DMS79 treated with DMSO at 0.1 percent for 48 hours (cell line): ENCODE measurements around the gene SYNE3.

Experiments
- DNase-seq: peaks from one replicate; lab custom pipeline; 2025; lab: John Stamatoyannopoulos, UW

SYNE3 gene

DNA sequence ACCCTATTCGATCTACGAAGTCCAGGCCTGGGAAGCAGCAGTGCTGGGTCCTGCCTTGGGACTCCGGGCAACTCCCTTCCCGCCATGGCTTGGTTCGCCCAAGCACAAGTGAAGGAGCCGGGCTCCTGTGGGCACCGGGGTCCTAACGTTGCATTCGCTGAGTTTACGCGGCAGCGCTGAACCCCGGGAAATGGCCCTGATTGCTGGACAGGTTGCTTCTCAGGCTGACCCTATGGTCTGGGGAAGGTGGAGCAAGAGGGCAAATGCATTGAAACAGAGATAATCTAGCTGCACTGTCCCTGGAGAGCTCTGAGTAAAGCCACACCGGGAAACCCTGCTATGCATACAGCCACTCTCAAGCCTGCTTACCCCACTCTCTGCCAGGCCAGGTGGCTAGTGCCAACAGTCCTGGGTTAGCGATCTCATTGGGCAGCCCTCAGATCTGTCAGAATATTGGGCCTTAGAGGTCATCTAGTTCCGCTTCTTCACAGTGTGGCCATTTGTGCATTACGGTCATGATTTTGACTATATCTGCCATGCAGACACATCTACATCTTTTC is 11.3 kb downstream of the SYNE3 start:
- no peak for DNase-seq

DNA sequence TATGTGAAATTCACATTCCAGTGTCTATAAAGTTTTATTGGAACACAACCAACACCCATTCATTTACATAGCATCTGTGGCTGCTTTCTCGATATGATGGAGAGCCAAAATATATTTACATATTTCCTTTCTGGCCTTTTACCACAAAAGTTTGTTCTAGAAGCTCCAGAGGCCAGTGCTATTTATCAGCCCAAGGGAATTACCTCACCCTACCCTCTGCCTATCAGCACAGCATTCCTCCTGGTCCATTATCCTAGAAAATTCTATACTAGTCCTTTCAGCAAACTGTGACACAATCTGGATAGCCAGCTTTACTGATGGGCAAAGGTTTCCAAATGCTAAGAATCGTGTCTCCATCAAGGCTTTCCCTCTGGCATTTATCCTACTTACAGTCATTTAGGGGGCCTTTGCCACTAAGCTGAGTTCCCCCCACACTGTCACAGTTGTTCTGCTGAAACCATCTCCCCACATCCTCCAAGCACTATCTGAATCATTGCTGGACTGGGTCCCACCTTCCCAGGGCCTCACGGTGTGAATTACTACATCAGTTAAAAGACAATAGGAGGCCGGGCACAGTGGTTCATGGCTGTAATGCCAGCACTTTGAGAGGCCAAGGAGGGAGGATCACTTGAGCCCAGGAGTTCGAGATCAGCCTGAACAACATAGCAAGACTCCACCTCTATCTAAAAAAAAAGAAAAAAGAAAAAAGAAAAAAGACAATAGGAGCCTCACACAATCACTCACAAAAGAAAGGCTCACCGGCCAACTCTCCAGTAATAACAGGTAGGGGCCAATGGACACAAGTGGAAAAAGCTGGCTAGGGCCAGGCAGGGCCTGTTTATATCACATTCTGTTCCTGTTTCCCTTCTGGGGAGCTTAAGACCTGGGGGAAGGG is 12.1 kb downstream of the SYNE3 start:
- no peak for DNase-seq

DNA sequence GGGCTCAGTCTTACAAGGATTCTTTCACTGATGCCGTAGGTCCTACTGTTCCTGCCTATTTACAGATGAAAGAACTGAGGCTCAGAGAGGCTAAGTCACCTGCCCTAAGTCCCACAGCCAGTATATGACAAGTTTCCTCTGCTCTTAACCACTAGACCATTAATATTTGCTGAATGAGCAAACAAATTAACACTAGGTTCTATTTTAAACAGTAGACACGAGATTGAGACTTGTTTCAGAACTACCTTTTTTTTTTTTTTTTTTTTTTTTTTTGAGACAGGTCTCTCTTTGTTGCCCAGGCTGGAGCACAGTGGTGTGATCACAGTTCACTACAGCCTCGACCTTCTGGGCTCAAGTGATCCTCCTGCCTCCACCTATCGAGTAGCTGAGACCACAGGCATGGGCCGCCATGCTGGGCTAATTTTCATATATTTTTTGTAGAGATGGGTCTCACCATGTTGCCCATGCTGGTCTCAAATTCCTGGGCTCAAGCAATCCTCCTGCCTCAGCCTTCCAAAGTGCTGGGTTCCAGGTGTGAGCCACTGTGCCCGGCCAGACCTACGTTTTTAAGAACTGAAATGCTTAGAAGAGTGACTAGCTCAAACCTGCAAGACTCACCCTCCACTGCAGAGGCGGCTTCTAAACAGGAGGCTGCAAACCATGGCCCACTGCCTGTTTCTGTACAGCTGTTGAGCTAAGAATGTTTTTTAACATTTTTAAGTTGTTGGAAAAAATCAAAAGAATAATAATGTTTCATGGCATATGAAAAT is 12.9 kb downstream of the SYNE3 start:
- DNase-seq = no peak

DNA sequence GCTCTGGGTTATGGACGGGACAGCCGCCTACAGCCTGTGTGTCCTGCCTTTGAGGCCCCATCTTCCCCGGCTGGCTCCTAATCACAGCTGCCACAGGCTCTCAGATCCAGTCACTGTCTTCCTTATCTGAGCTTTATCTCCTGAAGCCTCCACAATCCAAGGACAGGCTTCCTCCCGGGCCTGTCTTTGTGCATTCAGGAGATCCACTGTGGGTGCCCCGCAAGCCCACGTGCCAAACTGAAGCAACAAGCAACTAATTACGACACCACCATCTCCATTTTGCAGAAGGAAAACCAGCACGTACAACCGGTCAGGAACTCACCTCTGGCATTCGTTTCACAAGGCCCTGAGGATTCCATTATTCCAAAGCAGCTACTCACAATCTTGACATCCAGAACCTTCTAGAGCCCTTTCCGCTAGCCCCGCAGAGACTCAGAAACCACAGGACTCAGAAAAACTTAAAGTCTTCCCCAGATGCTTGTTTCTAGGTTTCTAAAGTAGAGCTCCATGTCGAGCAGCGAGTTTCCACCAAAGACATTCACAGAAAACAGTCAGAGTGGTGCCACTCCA is 14.0 kb downstream of the SYNE3 start:
- no peak for DNase-seq

DNA sequence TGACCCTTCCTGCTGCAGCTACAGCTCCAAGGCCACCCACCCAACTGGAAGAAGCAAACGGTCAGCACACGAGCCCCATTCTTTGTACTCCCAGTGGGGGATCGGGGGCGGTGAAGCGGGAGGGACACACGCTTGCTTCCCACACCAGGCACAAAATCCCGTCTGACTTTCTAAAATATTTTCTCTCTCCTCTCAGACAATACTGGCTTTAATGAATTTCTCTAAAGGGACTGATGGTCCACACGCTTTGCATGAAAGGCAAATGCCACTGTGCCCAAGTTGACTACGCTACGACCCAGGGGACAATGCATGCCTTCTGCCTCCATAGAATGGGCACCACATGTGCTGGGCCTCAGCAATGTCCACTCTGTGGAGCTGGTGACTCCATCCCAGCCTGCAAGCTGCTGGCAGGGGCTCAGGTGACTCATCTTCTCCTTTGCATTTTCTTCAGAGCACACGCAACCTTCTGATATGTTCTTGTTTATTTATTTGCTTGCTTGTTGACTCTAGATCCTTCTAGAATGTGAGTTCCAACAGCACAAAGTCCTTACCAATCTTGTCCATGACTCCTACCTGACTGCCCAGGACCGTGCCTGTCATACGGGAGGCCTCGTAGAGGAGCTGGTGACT is 15.6 kb downstream of the SYNE3 start:
- DNase-seq = no peak

DNA sequence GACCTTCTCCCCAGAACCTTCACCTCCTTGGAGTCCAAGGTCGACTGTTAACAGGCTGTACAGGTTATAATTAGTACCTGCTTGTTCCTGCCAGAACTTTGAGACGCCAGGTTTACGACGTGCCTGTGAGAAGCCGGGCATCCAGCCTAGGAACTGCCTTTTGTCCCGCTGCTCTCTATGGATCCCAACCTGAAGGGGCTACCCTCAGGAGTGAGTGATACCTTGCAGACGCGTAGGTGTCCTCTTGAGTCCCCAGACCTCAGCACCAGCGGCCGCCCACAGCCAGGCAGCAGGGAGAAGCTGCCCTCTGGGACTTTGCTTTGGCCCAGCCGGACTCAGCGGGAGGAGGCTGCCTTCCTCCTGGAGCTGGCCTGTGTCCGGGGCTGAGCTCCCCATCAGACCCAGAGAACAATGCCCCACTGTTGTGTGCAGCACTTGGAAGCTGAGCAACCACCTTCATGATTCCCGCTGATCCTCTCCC is 16.2 kb downstream of the SYNE3 start:
- no peak for DNase-seq

DNA sequence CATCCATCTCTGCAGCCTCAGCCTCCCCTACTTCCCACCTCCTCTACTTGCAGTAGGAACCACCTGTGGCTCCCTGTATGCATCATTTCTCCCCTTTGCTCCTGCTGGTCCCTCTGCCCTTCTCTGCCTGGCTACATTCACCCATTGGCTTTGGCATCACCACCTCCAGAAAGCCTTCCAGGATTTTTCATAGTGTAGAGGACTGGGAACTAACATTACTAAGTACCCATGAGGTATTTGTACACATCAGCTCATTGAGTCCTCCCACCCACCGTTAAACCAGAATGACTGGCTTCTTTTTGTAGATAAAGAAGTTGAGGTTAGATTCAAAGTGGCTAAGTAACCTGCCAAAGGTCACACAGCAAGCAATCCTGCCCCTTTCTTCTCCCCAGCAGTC is 17.1 kb downstream of the SYNE3 start:
- DNase-seq = no peak

DNA sequence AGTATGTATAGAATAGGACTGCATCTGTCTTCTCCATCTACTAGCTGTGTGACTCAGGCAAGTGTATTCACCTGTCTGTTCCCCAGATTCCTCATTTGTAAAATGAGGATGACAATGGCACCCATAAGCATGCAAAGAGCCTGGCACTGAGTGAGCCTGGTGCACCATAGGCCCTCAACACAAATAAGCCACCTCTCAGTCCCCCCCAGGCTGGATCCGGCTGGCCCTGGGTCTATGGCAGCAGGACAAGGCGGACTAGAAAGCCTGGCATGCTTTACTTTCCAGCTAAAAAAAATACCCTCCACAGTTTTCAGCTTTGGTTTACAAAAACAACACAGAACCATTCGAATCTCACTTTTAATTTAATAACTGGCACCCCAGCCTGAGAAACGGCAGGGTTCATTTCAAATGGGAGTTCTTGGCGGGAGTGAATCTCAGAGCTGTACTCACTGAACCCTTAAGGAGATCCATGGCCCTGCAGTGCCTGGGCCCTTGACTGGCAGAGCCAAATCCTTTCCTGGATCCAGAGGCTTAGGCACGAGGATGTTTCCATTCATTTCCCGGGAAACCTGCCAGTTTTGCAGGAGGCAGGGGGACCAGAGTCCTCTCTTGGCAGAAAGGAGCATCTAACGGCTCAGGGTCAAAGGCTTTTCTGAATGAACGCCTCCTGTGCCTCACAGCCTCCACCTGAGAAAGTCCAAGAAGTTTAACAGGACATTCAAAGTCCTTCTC is 17.7 kb downstream of the SYNE3 start:
- no peak for DNase-seq

DNA sequence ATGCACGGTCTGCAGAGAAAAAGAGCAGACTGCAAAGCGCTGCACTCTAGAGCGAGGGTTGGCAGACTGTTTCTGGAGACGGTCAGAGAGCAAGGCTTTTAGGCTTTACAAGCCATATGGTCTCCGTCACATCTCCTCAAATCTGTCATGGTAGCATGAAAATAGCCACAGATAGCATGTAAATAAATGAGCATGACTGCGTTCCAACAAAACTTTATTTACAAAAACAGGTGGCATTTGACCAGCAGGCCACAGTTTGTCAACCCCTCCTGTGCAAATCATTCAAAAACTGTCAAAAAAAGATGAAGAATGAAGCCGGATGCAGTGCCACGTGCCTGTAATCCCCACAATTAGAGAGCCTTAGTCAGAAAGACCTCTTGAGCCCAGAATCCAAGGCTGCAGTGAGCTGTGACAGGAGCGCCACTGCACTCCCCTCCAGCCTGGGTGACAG is 18.9 kb downstream of the SYNE3 start:
- no peak for DNase-seq

DNA sequence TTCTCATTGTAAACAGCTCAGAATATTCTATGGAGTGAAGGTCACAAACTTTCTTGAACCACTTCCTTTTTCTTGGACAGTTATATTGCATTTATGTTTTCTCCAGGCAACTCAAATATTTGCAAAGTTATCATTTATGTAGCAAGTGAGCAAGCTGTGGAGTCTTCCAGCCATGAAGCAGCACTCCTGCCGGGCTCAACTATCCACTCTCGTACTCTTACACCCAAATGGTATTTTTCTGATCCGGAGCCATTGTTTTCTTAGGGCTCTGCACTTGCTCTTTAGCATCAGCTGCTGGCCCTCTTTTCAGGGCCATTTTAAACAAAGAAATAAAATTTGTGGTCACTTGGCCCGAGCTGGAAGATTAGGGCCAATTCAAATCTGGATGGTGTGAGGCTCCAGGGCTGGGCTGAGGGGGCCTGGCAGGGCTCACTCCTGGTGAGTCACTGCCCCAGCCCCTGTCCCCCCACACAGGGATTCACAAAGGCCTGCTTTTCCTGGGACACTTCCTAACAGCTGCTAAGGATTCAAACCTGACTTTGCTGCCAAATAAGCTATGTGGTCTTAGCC is 19.7 kb downstream of the SYNE3 start:
- DNase-seq = no peak

DNA sequence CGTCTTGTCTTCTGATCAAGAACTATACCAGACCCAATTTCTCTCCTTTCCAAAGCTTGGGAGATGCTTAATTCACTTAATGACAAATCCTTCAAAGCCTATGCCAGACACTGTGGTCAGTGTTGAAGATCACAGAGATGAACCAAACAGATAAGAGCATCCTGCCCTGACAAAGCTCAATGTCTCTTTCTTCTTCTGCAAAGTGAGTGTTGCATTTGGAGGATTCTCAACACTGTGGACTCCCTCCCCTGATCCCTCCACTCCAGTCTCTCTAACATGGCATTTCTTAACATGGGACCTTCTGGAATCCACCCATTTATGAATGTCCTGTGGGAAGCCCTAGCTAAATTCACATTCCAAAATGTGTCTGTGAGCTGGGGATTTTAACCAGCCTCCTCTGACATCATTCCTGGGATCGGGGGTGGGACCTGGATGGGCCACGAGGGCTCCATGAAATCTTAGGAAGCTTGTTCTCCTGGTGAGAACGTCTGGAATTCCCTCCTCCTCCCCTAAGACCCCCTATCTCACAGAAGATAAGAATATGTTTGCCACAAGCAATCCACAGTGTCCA is 20.3 kb downstream of the SYNE3 start:
- no peak for DNase-seq

DNA sequence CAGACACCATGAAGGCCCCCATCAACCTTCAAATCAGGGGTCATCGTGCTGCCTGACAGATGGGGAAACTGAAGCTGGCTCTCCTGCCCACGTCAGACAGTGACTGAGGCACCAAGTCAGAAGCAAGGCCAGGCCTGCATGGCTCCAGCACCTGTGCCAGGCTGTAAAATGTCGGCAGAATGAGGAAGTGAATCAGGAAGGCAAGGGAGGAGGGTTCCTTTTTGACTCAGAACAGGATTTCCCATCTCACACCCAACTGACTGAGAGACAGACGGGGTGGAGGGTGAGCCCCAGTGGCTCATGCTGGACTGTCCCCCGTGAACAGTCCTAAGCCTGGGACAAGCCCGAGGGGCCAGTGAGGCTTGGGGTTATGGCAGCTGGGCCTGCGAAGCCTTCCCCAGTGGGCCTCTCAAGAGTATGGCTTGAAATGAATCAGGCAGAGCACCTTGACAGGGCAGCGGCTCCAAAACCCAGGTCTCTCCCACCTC is 20.9 kb downstream of the SYNE3 start:
- DNase-seq = no peak

DNA sequence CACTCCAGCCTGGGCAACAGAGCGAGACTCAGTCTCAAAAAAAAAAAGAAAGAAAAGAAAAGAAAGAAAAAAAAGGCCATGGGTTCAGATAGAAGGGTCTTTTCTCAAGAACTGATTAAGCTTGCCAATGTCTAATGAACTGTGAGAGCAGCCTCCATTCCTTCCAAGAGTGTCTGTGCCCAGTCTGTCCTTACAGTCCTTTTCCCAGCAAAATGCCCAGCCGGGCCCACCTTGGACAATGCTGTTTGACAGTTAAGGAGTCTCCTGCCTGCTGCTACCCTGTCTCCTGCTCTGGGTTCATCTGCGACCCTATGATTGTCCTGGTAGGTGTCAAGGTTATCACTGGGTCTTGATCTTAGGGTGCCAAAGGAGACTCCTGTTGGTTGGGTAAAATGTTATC is 21.4 kb downstream of the SYNE3 start:
- no peak for DNase-seq

DNA sequence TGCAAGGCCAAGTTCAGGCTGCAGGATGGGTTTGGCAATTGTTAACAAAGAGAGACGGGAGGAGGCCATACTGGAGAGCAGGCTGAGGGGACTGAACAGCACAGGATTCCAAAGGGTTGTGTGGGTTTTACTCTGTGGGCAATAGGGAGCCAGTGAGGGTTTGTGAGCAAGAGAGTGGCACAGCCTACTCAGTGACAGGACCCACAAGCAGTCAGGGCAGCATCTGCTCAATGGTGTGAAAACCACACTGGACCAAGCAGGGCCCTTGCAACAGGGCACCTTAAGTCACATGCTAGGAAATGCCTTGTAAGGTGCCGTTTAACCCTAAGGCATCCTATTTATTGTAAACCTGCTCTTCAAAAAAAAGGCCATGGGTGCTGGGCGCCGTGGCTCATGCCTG is 22.0 kb downstream of the SYNE3 start:
- no peak for DNase-seq

DNA sequence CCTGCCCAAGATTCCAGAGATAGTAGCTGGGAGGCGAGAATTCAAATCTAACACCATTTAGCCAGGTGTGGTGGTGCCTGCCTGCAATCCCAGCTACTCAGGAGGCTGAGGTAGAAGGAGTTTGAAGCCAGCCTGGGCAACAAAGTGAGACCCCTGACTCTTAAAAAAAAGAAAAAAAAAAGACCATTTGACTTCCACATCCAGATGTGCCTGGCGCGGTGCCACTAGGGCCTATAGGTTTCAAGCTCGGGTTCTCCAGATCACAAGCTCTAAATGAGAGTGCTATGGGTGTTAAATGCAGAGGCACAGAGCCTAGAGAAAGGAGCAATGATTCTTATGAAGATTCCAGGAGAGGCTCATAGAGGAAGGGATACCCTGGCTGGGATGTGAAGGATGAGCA is 22.5 kb downstream of the SYNE3 start:
- DNase-seq = no peak

DNA sequence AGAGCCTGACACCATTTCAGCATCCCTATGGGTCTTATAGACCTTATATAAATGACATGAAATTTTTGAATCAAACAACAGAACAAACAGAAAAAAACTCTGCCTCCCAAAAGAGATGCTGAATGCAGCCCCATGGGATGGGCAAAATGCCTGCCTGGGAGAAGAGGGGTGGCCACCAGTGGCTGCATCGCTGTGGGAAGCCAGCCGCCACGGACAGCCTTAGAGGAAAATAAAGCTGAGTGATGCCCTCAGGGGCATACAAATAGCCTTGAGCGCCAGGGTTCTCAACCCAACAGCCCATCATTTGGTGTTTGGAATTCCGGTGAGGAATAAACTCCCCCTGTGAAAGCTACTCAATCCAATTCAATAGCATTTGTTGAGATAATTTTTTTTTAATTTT is 22.9 kb downstream of the SYNE3 start:
- no peak for DNase-seq

DNA sequence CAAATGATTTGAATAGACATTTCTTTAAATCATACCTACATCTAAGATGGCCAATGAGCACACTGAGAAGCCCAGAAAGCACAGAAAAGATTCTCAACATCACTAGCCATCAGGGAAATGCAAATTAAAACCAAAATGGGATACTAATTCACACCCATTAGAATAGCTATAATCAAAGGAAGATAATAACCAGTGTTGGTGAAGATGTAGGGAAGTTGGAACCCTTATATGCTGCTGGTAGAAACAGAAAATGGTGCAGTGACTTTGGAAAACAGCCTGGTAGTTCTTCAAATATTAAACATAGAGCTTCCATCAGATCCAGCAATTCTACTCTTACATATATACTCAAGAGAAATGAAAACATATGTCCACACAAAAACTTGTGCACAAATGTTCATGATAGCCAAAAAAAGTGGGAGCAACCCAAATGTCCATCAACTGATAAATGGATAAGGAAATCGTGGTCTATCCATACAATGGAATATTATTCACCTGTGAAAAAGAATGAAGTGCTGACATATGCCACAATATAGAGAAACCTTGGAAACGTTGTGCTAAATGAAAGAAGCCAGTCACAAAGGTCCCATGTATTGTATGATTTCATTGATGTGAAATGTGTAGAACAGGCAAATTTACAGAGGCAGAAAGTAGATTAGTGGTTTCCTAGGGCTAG is 24.4 kb downstream of the SYNE3 start:
- DNase-seq = no peak

DNA sequence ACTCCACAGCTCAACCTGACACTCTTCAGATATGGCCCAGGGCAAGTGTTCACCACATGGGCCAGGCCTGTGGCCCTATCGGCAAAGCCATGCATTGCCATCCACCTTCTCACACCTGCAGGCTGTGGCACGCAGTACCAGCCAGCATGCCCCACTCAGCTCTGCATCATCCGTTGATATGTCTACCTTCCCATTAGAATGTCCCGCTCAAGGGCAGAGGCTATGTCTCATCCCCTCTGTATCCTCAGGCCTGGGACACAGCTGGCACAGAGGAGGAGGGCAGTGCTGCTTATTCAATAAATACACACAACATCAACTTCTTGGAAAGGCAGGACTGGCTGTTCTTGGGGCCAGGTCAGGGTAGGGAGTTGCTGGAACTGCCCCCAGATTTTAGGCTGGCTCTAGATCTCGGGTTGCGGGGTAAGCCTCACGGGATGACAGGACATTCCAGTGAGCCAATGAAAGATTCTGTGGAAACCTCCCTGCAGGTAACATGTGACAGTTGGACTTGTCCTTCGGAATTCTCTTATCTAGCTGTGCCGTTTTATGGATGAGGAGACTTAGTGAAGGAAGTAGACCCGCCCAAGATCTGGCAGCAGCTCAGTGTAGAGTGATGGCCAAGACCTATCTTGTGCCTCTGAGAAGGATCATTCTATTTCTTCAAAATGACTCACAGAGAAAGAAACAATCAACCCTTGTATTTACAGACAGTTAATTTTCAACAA is 25.6 kb downstream of the SYNE3 start:
- DNase-seq = no peak

DNA sequence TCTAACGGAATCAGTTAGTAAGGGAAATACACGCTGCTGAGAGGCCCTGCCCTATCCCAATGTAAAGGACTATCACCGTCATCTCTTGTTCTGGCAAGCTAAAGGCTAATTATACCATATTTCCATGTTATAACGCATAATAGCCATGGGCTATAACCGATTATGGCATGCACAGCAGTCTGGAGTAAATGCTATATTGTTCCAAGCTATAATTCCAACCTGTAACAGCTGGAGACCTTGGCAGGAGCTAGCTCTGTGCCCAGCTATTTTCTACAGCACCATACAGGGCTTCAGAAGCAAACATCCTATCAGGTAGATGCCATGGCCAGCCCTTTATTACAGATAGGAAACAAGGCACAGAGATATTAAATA is 26.3 kb downstream of the SYNE3 start:
- DNase-seq = no peak
